HG02588 (cell line): ENCODE results near the gene SNX8.
"Not testable (repeated sequence)": the region's sequence is repeated elsewhere in the genome, so short reads cannot be mapped to it uniquely, and the experiment has no call there.

Source experiments
- ATAC-seq: cut with Tn5 transposase; IDR thresholded peaks from one replicate; pipeline ENCODE4 v1.9.1; 2021; ENCODE audit warnings: mild to moderate bottlenecking, moderate library complexity; ENCODE audit not compliant: unreplicated experiment

The SNX8 gene

GRCh38 chr7:2326951-2327350 lies 12.7 kb upstream of the SNX8 start:
- ATAC-seq = no peak

- ATAC-seq = no peak
These were observed 10.9 kb upstream of the SNX8 start for GRCh38 chr7:2325162-2325561.

- ATAC-seq = no peak
These were observed 6.8 kb upstream of the SNX8 start for GRCh38 chr7:2321020-2321419.

- ATAC-seq = no peak
These were observed 3.5 kb upstream of the SNX8 start for GRCh38 chr7:2317556-2318293.

GRCh38 chr7:2316578-2316977 lies 2.3 kb upstream of the SNX8 start:
- no peak for ATAC-seq

- no peak for ATAC-seq
These were observed 1.5 kb upstream of the SNX8 start for GRCh38 chr7:2315787-2316186.

GRCh38 chr7:2314956-2315530 lies 802 bp upstream of the SNX8 start:
- ATAC-seq = not testable (repeated sequence)

- ATAC-seq = peak; percentile 12
These were observed 612 bp downstream of the SNX8 start for GRCh38 chr7:2313450-2314208.

GRCh38 chr7:2312267-2312929 lies 1.8 kb downstream of the SNX8 start:
- ATAC-seq = no peak

- no peak for ATAC-seq
These were observed 4.3 kb downstream of the SNX8 start for GRCh38 chr7:2309889-2310331.

- no peak for ATAC-seq
These were observed 6.5 kb downstream of the SNX8 start for GRCh38 chr7:2307690-2308107.

- ATAC-seq = no peak
These were observed 7.6 kb downstream of the SNX8 start for GRCh38 chr7:2306688-2307087.

- ATAC-seq = not testable (repeated sequence)
These were observed 9.0 kb downstream of the SNX8 start for GRCh38 chr7:2305258-2305657.

- not testable (repeated sequence) for ATAC-seq
These were observed 10.7 kb downstream of the SNX8 start for GRCh38 chr7:2303520-2303919.

- not testable (repeated sequence) for ATAC-seq
These were observed 11.4 kb downstream of the SNX8 start for GRCh38 chr7:2302743-2303397.

GRCh38 chr7:2301511-2301863 lies 12.8 kb downstream of the SNX8 start:
- no peak for ATAC-seq

- no peak for ATAC-seq
These were observed 14.2 kb downstream of the SNX8 start for GRCh38 chr7:2299870-2300512.

- peak; percentile 53 for ATAC-seq
These were observed 15.0 kb downstream of the SNX8 start for GRCh38 chr7:2299131-2299829.

GRCh38 chr7:2296832-2297231 lies 17.4 kb downstream of the SNX8 start:
- ATAC-seq = no peak
